ENCODE data around the gene PLEKHA5.
A peak's percentile ranks its signal among the peaks of the same experiment; 100 is the strongest.
"Not testable (repeated sequence)": the region's sequence is repeated elsewhere in the genome, so short reads cannot be mapped to it uniquely, and the experiment has no call there.

Gene PLEKHA5, protein sequence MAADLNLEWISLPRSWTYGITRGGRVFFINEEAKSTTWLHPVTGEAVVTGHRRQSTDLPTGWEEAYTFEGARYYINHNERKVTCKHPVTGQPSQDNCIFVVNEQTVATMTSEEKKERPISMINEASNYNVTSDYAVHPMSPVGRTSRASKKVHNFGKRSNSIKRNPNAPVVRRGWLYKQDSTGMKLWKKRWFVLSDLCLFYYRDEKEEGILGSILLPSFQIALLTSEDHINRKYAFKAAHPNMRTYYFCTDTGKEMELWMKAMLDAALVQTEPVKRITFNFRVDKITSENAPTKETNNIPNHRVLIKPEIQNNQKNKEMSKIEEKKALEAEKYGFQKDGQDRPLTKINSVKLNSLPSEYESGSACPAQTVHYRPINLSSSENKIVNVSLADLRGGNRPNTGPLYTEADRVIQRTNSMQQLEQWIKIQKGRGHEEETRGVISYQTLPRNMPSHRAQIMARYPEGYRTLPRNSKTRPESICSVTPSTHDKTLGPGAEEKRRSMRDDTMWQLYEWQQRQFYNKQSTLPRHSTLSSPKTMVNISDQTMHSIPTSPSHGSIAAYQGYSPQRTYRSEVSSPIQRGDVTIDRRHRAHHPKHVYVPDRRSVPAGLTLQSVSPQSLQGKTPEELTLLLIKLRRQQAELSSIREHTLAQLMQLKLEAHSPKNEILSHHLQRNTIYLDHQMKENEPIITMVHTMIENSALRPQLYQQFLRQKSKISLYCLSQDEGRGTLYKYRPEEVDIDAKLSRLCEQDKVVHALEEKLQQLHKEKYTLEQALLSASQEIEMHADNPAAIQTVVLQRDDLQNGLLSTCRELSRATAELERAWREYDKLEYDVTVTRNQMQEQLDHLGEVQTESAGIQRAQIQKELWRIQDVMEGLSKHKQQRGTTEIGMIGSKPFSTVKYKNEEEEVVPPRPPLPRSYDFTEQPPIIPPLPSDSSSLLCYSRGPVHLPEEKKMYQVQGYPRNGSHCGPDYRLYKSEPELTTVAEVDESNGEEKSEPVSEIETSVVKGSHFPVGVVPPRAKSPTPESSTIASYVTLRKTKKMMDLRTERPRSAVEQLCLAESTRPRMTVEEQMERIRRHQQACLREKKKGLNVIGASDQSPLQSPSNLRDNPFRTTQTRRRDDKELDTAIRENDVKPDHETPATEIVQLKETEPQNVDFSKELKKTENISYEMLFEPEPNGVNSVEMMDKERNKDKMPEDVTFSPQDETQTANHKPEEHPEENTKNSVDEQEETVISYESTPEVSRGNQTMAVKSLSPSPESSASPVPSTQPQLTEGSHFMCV

DNA sequence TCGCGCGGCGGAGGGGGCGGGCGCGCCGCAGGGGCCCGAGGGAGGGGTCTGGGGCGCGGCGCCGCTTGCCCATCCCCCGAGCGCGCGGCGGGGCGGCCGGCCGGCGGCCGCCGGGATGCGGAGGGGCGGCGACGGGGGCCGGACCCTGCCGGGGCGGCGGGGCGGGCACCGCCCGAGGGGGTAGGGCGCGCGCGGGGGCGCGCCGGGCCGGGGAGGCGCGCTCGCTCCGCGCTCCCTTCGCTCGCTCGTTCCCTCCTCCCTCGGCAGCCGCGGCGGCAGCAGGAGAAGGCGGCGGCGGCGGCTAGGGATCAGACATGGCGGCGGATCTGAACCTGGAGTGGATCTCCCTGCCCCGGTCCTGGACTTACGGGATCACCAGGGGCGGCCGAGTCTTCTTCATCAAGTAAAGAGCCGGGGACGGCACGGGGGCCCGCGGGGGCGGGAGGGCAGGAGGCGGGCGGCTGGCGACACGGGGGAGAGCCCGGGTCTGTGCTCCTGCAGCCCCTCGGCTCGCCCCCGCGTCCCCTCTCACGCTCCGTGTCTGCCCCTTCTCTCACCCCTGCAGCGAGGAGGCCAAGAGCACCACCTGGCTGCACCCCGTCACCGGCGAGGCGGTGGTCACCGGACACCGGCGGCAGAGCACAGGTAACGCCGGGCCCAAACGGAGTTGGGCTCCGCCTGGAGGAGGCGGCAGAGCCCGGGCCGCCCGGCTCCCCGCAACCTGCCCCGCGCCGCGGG lies at the start of gene PLEKHA5:
PLEKHA5 (plus strand) TSS at position 248 of the 738 bp plus-strand sequence; CDS start at position 315, 67 bp downstream.
- DNase-seq = peak; percentile 49

DNA sequence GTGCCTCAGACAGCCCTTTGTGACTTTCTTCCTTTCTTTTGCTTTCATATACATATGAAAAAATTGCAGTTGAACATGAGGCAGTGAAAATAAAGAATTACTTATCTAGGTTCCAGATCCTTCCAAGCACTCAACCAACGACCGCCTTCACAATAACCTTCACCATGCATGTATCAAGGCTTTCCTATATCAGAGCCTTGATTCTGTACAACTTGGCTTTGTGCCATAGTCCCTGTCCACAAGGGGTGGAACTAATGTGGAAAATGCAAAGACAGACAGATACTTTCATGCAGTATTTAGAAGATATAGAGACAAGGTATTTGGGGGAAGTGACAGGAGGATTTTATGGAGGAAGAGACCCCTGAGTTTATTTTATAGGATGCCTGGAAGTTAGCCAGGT lies 48.6 kb upstream of the PLEKHA5 start:
- no peak for DNase-seq

DNA sequence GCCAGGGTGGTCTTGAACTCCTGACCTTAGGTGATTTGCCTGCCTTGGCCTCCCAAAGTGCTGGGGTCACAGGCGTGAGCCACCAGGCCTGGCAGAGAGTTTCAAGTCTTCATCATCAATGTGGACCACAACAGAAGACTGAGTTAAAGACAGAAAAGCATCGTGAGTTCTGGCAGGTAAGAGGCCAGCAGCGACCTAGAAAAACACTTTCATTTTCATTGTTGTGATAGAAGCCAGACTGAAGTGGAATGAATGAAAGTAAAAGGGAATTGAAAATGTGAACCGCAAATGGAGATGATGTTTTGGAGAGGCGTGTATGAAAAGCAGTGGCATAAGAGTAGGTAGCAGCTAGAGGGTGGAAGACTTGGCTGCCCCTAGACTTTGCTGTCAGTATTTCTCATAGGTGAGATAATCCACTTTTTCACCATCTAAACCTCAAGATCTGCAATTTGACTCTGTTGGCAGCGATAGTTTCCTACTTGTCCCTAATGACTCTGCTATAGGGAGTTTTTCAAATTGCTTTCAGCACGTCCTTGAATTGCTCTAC lies 47.1 kb upstream of the PLEKHA5 start:
- no peak for DNase-seq

DNA sequence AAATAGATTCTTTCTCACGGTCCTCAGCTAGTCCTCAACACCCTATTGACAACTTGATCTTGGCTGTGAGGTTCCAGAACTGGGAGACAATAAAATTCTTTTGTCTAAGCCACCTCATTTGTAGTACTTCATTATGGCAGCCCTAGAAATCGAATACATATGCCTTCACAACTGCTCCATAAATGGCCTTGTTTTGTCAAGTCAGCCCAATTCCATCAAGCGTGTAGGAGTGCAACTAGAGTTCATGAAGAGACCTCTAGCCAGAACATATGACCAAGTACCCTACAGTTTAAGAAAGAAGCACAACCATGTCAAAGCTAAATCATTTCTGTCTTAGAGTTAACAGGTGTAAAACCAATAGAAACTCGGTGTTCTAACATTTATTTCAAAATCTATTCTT lies 45.0 kb upstream of the PLEKHA5 start:
- no peak for DNase-seq

DNA sequence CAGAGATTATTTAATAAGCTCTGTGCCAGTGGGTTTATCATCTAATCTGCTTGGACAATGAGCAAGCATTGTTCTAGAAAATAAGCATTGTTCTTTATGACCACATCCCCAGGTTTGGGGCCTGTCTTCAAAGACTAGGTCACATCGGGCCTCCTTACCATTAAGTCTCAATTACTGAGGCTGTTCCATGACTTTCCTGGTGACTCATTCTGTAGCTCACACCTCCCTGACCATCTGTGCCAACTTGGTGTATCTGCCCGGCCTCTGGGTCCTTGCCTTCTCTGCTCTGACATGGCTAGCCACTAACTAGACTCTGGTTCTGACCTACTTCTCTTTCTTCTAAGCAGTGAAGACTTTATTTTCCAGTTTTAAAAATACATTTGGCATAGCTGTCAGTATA lies 44.4 kb upstream of the PLEKHA5 start:
- no peak for DNase-seq

- no peak for DNase-seq
Observed at GRCh38 chr12:19088606-19089005, 40.9 kb upstream of the PLEKHA5 start.

GRCh38 chr12:19092482-19092881 lies 37.1 kb upstream of the PLEKHA5 start:
- DNase-seq = not testable (repeated sequence)

DNA sequence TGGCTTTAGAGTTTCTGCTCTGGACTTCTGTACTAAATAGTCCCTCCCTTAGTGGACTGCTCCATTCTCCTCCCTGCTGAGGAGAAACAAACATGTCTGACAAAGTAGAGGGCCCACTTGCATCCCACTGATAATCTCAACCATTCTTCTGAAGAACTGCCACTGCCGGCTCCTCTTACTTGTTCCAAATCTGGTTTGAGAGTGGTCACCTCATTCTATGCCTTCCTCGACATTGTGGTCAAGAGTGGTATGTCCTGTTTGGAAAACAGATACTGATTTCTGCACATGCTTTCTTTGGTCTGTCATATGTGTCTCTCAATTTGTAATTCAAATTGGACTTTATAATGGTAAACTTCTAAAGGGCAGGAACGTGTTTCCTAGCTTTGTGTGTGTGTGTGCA lies 36.3 kb upstream of the PLEKHA5 start:
- no peak for DNase-seq

DNA sequence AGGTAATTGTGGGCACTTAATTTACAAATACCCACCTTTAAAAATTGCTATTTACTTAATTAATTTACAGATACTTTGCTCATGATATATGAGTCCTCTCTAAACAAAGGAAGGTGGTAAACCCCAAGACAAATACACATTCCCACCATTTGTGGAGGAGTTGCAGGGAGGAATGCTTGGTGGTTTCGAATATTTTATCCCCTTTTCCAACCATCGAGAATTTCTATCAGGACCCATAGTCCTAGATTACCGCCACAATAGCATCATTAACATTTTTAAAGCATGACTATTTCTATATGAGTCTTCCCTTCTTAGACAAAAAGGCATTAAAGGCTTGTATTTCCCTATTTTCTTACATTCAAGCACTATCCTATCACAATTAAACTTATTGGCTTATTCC lies 34.2 kb upstream of the PLEKHA5 start:
- no peak for DNase-seq

DNA sequence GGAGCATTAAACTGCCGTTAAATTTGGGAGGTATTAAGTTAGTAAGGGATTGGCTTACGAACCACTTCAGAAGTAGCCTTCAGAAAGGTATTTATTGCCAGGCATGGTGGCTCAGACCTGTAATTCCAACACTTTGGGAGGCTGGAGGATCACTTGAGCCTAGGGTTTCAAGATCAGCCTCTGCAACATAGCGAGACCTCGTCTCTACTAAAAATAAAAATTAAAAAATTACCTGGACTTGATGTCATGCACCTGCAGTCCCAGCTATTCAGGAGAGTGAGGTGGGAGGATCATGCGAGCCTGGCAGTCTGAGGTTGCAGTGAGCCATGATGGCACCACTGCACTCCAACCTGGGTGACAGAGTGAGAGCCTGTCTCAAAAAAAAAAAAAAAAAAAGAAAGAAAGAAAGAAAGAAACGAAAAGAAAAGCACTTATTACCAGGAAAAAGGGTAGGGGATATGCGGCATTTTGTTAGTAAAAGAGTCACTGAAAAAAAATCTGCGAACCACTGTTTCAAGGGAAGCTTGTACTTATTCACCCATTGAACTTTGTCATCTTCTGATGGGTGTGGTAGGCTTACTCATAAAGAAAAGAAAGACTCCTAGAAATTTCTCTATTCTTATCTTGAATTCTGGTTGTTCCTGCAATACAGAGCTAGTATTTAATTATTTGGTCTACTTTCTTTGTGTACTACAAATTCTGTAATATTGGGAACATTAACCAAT lies 33.6 kb upstream of the PLEKHA5 start:
- no peak for DNase-seq

GRCh38 chr12:19105463-19105862 lies 24.1 kb upstream of the PLEKHA5 start:
- no peak for DNase-seq

DNA sequence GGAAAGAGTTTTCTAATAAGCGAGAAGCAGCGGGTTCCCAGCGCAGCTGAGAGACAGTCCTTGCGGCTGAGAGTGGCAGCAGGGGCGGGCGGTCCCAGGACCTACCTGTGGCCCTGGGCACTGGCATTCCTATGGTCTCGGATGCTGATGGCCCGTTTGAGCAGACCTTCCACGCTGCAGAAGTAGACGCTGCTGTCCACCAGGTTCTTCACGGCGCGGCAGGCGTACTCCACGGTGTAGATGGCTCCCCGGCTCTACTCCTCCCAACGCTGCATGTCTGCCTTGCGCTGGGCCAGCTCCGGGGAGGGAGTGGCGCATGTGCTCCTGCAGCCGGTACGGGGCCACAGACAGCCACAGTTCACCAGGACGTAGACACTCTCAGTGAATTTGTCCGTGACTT lies 21.8 kb upstream of the PLEKHA5 start:
- no peak for DNase-seq

DNA sequence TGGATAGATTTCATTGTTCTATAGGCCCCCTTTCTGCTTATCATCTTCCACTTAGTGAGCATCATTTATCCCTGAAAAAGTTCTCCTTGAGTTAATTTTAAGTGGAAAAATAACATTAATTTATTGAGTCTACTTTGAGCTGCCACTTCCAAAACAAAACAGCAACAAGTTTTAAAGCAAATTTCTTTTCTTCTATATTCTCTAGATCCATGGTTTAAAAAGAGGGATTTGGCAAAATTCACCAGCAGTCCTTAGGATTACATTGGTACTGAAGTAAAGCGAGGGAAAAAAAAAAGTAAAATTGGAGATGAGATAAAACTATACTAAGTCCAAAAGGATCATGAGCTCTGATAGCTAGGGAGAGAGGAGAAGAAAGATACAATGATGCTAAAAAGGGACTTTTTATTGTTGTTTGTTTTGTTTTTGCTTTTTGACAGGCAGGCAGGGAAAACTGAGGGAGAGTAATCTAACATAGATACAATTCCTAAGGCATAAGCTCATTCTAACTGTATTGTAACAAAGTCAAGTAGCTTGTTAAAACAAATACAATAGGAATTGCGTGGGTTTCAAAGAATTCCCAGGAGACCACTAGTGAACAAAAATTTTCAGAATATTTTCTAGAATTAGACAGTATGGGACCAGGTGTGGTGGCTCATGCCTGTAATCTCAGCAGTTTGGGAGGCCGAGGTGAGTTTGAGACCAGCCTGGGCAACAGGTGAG lies 19.2 kb upstream of the PLEKHA5 start:
- DNase-seq = no peak

- DNase-seq = no peak
Observed at GRCh38 chr12:19113464-19113863, 16.1 kb upstream of the PLEKHA5 start.

DNA sequence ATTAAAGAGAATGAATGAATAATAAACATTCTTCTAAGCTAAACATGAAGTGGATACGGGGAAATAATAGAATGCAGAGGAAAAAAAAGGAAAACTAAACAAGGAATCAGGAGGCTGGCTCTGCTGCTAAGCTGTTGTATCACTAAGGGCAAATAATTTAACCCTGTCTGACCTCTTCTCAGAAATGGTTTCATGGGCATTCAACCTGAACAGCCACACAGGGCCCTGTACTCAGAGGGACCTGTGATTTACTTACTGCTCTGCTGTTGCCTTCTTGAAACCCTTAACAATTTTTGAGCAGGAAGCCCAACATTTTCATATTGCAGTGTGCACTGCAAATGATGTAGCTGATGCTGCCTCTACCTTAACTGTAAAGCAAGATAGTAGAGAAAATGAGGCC lies 14.2 kb upstream of the PLEKHA5 start:
- no peak for DNase-seq

DNA sequence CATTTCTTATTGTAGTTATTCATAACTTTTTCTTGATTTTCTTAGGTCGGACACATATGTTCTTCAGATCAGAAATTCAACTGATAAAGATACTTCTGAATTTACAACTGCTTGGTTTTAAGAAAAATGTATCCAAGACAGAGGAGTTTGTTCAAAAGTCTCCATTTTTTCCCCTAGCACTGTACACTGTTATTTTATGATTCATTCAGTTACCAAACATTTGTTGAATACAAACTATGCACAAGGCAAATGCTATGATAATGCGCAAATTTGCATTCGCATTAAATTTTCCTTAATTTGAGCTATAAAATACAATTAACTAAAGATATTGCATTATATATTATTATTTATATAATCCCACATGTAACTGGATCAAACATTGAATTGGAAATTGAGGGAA lies 10.1 kb upstream of the PLEKHA5 start:
- DNase-seq = no peak

GRCh38 chr12:19120795-19121194 lies 8.7 kb upstream of the PLEKHA5 start:
- no peak for DNase-seq

GRCh38 chr12:19121449-19122018 lies 8.0 kb upstream of the PLEKHA5 start:
- DNase-seq = no peak

DNA sequence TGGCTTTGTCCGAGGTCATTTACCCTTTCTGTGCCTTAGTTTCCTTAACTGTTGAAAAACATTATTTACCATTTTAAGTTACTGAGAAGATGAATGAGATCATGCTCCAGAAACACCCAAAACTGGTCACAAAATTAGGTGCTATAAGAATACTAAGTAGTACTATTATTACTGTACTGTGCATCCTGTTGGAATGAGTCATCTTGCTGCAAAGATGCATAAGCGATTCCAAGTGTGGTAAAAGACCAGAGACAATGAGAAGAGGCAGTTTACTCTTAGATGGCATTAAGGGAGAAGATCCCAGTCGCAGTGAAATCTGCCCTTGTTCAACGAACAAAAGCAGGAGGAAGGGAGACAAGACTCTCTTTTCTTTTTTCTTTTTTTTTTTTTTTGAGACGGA lies 4.2 kb upstream of the PLEKHA5 start:
- peak; percentile 72 for DNase-seq

DNA sequence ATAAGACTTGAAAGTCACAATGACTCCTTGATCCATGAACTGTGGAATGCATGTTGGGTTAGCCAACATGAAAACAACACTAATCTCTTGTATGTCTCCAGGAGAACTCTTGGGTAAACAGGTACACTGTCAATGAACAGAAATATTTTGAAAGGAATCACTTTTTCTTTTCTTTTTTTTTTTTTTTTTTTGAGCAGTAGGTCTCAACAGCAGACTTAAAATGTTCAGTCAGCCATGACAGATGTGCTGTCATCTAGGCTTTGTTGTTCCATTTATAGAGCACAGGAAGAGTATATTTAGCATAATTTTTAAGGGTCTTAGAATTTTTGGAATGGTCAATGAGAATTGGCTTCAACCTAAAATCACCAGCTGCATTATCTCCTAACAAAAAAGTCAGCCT lies 2.3 kb upstream of the PLEKHA5 start:
- no peak for DNase-seq

Measured in activated CD4-positive, alpha-beta T cell treated with anti-CD3 and anti-CD28 coated beads, Interleukin-2, amount 50 U/mL, for 16 hours (primary cell).